CD4-positive, alpha-beta T cell treated with Interleukin-6 at 100 ng/mL for 8 hours (primary cell): Measurements from ENCODE around the gene CMTM3.
"Not testable (repeated sequence)": the region's sequence is repeated elsewhere in the genome, so short reads cannot be mapped to it uniquely, and the experiment has no call there.

Experiments
- DNase-seq: peaks from one replicate; pipeline ENCODE4 v3.0.0-alpha.2; 2020; ENCODE audit warnings: mixed read lengths, low spot score

The CMTM3 gene

GRCh38 chr16:66636199-66636598 is 31.7 kb downstream of the CMTM3 start:
- DNase-seq, result no peak

GRCh38 chr16:66637806-66638205 is 33.3 kb downstream of the CMTM3 start:
- no peak for DNase-seq

- DNase-seq, result no peak
These were observed 34.8 kb downstream of the CMTM3 start for GRCh38 chr16:66639091-66639885.

GRCh38 chr16:66640724-66641314 is 36.3 kb downstream of the CMTM3 start:
- DNase-seq, result no peak

GRCh38 chr16:66641387-66641786 is 36.9 kb downstream of the CMTM3 start:
- no peak for DNase-seq

- DNase-seq, result no peak
These were observed 43.4 kb downstream of the CMTM3 start for GRCh38 chr16:66647866-66648265.

GRCh38 chr16:66649167-66649566 is 44.7 kb downstream of the CMTM3 start:
- no peak for DNase-seq

GRCh38 chr16:66649636-66650205 is 45.2 kb downstream of the CMTM3 start:
- DNase-seq, result no peak

GRCh38 chr16:66650707-66651473 is 46.4 kb downstream of the CMTM3 start:
- peak; percentile 84 for DNase-seq

GRCh38 chr16:66651474-66651765 is 46.9 kb downstream of the CMTM3 start:
- DNase-seq, result no peak

- no peak for DNase-seq
These were observed 47.5 kb downstream of the CMTM3 start for GRCh38 chr16:66651965-66652364.

- no peak for DNase-seq
These were observed 48.3 kb downstream of the CMTM3 start for GRCh38 chr16:66652661-66653360.

GRCh38 chr16:66653581-66654350 is 49.3 kb downstream of the CMTM3 start:
- DNase-seq, result no peak

GRCh38 chr16:66656547-66656946 is 52.0 kb downstream of the CMTM3 start:
- no peak for DNase-seq

GRCh38 chr16:66658143-66658859 is 53.8 kb downstream of the CMTM3 start:
- DNase-seq, result no peak

- no peak for DNase-seq
These were observed 54.3 kb downstream of the CMTM3 start for GRCh38 chr16:66658860-66659190.

GRCh38 chr16:66660422-66661209 is 56.1 kb downstream of the CMTM3 start:
- DNase-seq, result no peak

GRCh38 chr16:66661210-66661560 is 56.7 kb downstream of the CMTM3 start:
- DNase-seq, result no peak

GRCh38 chr16:66661671-66662346 is 57.3 kb downstream of the CMTM3 start:
- not testable (repeated sequence) for DNase-seq
